GM19463 (cell line): ENCODE results near the gene SLC23A2.
"Not testable (repeated sequence)": the region's sequence is repeated elsewhere in the genome, so short reads cannot be mapped to it uniquely, and the experiment has no call there.

Experiments used
- ATAC-seq: cut with Tn5 transposase; IDR thresholded peaks from one replicate; pipeline ENCODE4 v1.9.1; 2021; ENCODE audit warnings: mild to moderate bottlenecking, moderate library complexity; ENCODE audit not compliant: unreplicated experiment

The SLC23A2 gene

GRCh38 chr20:4881006-4881730 is 120.1 kb downstream of the SLC23A2 start:
- no peak for ATAC-seq

GRCh38 chr20:4880051-4880450 is 121.3 kb downstream of the SLC23A2 start:
- ATAC-seq = no peak

- ATAC-seq = not testable (repeated sequence)
Measured at GRCh38 chr20:4878099-4878498, 123.2 kb downstream of the SLC23A2 start.

GRCh38 chr20:4876731-4877130 is 124.6 kb downstream of the SLC23A2 start:
- ATAC-seq = no peak

GRCh38 chr20:4876301-4876700 is 125.0 kb downstream of the SLC23A2 start:
- ATAC-seq = no peak

GRCh38 chr20:4875578-4876067 is 125.7 kb downstream of the SLC23A2 start:
- ATAC-seq = no peak

- no peak for ATAC-seq
Measured at GRCh38 chr20:4873396-4873795, 127.9 kb downstream of the SLC23A2 start.

- no peak for ATAC-seq
Measured at GRCh38 chr20:4871486-4871885, 129.8 kb downstream of the SLC23A2 start.

- ATAC-seq = no peak
Measured at GRCh38 chr20:4870906-4871305, 130.4 kb downstream of the SLC23A2 start.

GRCh38 chr20:4869290-4870193 is 131.8 kb downstream of the SLC23A2 start:
- ATAC-seq = no peak

- ATAC-seq = no peak
Measured at GRCh38 chr20:4867051-4867450, 134.3 kb downstream of the SLC23A2 start.

- no peak for ATAC-seq
Measured at GRCh38 chr20:4866429-4866828, 134.9 kb downstream of the SLC23A2 start.

GRCh38 chr20:4864311-4864752 is 137.0 kb downstream of the SLC23A2 start:
- no peak for ATAC-seq

GRCh38 chr20:4862661-4863060 is 138.6 kb downstream of the SLC23A2 start:
- no peak for ATAC-seq

- no peak for ATAC-seq
Measured at GRCh38 chr20:4861961-4862360, 139.3 kb downstream of the SLC23A2 start.

GRCh38 chr20:4858000-4858399 is 143.3 kb downstream of the SLC23A2 start:
- ATAC-seq = no peak

- ATAC-seq = no peak
Measured at GRCh38 chr20:4856022-4856755, 145.1 kb downstream of the SLC23A2 start.

GRCh38 chr20:4855555-4855954 is 145.8 kb downstream of the SLC23A2 start:
- no peak for ATAC-seq

GRCh38 chr20:4855097-4855496 is 146.2 kb downstream of the SLC23A2 start:
- no peak for ATAC-seq

GRCh38 chr20:4854561-4854901 is 146.8 kb downstream of the SLC23A2 start:
- ATAC-seq = no peak
